ENCODE results near the gene LRRC45.

LRRC45 gene

GRCh38 chr17:82018989-82019689 is 4.0 kb upstream of the LRRC45 start:
- DNase-seq (ENCODE audit: low read depth in 2 of 2) = no peak

- DNase-seq (ENCODE audit: low read depth in 2 of 2) = peak in 1 of 2 donors; percentile 55
These were observed 3.2 kb upstream of the LRRC45 start for GRCh38 chr17:82019690-82020571.

GRCh38 chr17:82020572-82021106 is 2.5 kb upstream of the LRRC45 start:
- DNase-seq (ENCODE audit: low read depth in 2 of 2) = no peak

- DNase-seq (ENCODE audit: low read depth in 2 of 2) = peak in 1 of 2 donors; percentile 59
These were observed 1.8 kb upstream of the LRRC45 start for GRCh38 chr17:82021107-82021899.

GRCh38 chr17:82021900-82022309 is 1.2 kb upstream of the LRRC45 start:
- no peak for DNase-seq (ENCODE audit: low read depth in 2 of 2)

- DNase-seq (ENCODE audit: low read depth in 2 of 2) = no peak
These were observed 660 bp upstream of the LRRC45 start, which contains the start of gene CENPX for GRCh38 chr17:82022310-82022980. Gene CENPX, minus strand, starts transcription at chr17:82022878. Its CDS starts 17 bp downstream, at chr17:82022861.

GRCh38 chr17:82023447-82024241 is 539 bp downstream of the LRRC45 start:
- DNase-seq (ENCODE audit: low read depth in 2 of 2) = no peak

- DNase-seq (ENCODE audit: low read depth in 2 of 2) = no peak
These were observed 1.8 kb downstream of the LRRC45 start for GRCh38 chr17:82024859-82025258.

- no peak for DNase-seq (ENCODE audit: low read depth in 2 of 2)
These were observed 2.4 kb downstream of the LRRC45 start for GRCh38 chr17:82025401-82026107.

GRCh38 chr17:82028246-82028645 is 5.1 kb downstream of the LRRC45 start:
- DNase-seq (ENCODE audit: low read depth in 2 of 2) = no peak

- no peak for DNase-seq (ENCODE audit: low read depth in 2 of 2)
These were observed 5.9 kb downstream of the LRRC45 start for GRCh38 chr17:82028966-82029365.

GRCh38 chr17:82029391-82029790 is 6.3 kb downstream of the LRRC45 start:
- no peak for DNase-seq (ENCODE audit: low read depth in 2 of 2)

- DNase-seq (ENCODE audit: low read depth in 2 of 2) = no peak
These were observed 6.9 kb downstream of the LRRC45 start for GRCh38 chr17:82029990-82030469.

GRCh38 chr17:82030470-82031302 is 7.6 kb downstream of the LRRC45 start:
- DNase-seq (ENCODE audit: low read depth in 2 of 2) = peak; percentile 69 to 83

- no peak for DNase-seq (ENCODE audit: low read depth in 2 of 2)
These were observed 8.3 kb downstream of the LRRC45 start, which contains the start of gene RAC3 for GRCh38 chr17:82031303-82031884. Gene RAC3, plus strand, starts transcription at chr17:82031678. Its CDS starts 84 bp downstream, at chr17:82031762.

- peak in 1 of 2 donors; percentile 55 for DNase-seq (ENCODE audit: low read depth in 2 of 2)
These were observed 9.0 kb downstream of the LRRC45 start for GRCh38 chr17:82031885-82032627.

- no peak for DNase-seq (ENCODE audit: low read depth in 2 of 2)
These were observed 10.4 kb downstream of the LRRC45 start for GRCh38 chr17:82033359-82034085.
